GM21381 (cell line): ENCODE measurements around the gene GPR4.

Experiments
- ATAC-seq: cut with Tn5 transposase; IDR thresholded peaks from one replicate; pipeline ENCODE4 v1.9.1; 2021; ENCODE audit warnings: mild to moderate bottlenecking, moderate library complexity; ENCODE audit not compliant: unreplicated experiment

The GPR4 gene

DNA sequence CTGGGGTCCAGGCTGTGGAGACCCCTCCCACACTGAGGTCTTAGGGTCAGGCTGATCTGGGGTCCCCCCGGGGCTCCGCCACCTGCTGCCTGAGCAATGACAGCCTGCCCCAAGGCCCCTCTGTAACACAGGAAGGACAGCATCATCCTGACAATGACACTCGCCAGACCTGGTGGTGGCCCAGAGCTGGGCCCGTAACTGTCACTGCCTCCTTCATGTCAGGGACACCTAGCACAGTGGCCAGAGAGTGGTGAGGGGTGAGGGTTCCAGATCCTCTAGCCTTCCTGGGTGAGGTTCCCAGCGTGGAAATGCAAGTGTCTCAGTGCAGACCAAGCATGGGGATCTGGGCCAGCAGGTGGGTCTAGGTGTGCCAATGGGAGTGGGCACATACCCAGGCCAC is 45.2 kb downstream of the GPR4 start:
- no peak for ATAC-seq

DNA sequence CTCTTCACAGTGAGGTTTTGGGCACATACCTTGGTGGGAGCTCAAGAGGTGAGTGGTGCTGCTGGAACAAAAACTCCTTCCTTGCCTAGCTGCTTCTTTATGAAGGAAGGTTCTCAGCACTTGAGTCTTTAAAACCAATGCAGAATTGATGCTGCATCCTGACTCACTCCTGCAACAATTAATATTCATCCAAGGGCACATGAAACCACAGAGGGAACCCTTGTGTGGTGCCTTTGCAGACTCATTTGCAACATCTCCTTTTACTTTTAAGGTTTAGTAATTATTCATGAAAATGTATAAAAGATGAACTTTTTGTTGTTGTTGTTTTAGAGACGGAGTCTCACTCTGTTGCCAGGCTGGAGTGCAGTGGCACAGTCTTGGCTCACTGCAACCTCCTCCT is 47.5 kb downstream of the GPR4 start:
- ATAC-seq, result no peak

DNA sequence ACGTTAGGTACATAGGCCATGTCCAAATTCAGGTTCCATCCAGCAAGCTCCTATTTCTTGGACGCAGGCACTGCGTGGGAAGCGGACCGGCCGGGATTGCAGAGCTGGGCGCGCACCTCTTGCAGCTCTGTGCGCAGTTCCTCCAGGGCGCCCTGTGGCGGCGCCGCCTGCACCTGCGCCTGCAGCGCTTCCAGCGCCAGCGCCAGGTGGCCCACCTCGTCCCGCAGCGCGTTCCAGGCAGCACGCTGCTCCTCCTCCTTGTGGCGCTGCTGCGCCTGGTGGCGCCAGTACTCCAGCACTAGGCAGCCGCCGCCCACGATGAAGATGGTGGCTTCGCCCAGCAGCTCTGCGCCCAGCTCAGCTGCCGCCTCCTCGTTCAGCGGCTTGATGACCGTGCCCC is 48.5 kb downstream of the GPR4 start:
- no peak for ATAC-seq

DNA sequence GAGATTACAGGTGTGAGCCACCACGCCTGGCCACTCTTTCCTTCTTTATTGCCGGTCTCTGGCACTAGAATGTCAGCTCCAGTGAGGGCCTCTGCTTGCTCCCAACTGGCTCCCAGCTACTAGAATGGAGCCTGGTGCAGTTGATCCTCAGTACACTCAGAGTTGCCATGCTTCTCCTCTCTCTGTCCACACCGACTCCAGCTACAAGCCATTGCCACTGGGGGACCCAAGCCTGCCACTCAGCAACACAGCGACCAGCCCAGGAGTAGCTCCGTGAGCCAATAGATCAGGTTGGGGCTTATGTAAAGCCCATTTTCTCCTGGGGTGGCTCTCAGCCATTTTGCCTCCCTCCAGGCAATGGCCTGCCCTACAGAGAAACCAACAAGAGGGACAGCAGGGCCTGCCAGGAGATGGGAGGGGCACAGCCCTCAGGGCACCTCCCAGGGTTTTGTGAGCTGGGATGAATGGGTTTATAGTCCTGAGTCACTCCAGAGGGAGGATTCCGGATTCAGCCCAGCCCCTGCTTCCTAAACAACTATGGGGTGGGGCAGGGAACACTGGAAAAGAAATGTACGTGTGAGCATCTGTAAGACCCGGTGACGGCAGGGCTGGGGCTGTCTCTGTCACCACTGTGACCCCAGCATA is 53.9 kb downstream of the GPR4 start:
- no peak for ATAC-seq

DNA sequence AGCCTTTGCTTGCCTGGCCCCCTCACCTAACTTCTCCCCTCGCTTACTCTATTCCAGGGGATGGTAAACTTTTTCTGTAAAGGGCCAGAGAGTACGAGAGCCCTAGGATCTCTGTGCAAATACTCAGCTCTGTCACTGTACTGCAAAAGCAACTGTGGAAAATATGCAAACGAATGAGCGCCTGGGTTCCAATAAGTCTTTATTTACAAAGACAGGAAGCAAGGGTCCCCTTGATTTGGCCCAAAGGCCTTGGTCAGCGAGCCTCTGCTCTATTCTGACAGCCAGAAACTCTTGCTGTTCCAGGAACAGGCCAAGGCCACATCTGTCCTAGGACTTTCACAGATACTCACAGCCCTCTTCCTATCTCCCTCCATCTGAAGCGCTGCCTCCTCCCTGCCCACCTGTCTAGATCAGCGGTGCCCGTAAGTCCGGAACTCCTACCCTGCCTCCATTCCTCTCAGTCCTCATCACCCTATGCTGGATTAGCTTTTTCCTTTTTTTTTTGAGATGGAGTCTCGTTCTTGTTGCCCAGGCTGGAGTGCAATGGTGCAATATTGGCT is 54.7 kb downstream of the GPR4 start:
- ATAC-seq, result no peak

DNA sequence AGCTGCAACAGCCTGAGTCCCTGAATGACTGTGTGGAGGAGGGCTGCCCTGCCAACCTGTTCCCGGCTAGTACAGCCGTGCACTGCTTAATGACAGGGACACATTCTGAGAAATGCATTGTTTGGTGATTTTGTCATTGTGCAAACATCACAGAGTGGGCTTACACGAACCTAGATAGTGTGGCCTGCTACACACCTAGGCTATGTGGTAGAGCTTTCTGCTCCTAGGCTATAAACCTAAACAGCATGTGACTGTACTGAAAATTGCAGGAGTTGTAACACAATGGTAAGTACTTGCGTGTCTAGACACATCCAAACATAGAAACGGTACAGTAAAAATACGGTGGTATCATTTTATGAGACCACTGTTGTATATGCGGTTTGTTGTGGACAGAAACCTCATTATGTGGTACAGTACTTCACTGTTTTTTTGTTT is 59.8 kb downstream of the GPR4 start:
- ATAC-seq, result no peak
